HG02938 (cell line): Measurements from ENCODE around the gene MTRFR.
"Not testable (repeated sequence)": the region's sequence is repeated elsewhere in the genome, so short reads cannot be mapped to it uniquely, and the experiment has no call there.

ENCODE experiments used
- ATAC-seq: cut with Tn5 transposase; IDR thresholded peaks from one replicate; pipeline ENCODE4 v1.9.1; 2021; ENCODE audit warnings: mild to moderate bottlenecking, moderate library complexity; ENCODE audit not compliant: unreplicated experiment

MTRFR gene

GRCh38 chr12:123248996-123249741 lies 15.9 kb downstream of the MTRFR start:
- not testable (repeated sequence) for ATAC-seq

DNA sequence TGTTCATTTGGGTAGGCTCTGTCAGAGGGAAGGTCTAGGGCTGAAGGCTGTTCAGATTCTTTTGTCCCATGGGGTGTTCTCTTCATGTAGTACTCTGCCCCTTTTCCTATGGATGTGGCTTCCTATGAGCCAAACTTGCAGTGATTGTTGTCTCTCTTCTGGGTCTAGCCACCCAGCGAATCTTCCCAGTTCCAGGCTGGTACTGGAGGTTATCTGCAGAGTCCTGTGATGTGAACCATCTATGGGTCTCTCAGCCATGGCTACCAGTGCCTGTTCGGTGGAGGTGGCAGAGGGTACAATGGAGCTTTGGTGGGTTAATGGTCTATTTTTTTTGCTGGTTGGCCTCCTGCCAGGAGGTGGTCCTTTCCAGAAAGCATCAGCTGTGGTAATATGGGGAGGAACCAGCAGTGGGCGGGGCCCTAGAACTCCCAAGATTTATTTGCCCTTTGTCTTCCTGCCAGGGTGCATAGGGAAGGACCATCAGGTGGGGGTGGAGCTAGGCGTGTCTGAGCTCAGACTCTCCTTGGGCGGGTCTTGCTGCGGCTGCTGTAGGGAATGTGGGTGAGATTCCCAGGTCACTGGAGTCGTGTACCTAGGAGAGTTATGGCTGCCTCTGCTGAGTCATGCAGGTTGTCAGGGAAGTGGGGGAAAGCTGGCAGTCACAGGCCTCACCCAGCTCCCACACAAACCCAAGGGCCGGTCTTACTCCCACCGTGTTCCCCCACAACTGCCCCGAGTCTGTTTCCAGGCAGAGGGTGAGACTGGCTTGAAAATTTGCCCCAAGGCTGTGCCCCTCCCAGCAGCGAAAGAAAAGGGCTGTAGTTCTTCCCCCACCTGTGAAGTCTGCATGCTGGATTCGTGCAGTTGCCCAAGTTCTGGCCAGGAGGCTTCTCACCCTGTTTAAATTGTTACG lies 17.5 kb downstream of the MTRFR start:
- no peak for ATAC-seq

DNA sequence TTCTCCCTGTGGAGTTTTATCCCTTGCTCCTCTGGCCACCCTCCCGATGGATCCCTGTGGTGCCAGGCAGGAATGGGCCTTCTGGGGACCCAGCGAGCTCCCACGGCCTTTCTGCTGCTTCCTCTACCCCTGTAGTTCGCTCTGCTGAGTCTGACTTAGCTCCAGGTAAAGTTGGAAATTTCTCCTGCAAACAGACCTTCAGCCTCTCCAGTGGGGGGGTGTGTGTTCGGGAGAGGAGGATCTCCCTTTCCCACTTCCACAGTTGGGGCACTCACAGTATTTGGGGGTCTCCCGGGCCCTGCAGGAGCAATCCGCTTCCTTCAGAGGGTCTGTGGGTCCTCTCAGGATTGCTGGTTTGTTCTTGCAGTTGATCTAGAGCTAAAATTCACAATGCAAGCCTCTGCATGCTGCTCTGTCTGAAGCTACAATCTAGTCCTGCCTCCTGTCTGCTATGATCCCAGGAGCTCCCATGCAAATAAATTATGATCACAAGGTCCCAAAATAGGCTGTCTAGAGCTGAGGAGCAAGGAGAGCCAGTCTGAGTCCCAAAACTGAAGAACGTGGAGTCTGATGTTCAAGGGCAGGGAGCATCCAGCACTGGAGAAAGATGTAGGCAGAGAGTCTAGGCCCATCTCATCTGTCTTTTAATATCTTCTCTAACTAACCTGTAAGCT lies 18.3 kb downstream of the MTRFR start:
- ATAC-seq = no peak

DNA sequence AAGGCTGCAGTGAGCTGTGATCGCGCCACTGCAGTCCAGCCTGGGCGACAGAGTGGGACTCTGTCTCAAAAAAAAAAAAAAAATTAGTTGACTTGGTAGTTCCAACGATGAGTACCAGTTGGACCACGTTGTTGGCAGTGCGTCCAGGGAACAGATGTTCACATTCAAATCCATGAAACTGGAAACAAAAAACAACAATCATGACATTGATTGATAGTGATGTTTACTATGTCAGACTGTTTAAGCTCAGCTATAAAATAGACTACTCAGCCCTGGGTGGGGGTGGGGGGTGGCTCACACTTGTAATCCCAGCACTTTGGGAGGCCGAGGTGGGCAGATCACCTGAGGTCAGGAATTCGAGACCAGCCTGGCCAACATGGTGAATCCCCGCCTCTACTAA lies 19.1 kb downstream of the MTRFR start:
- ATAC-seq = not testable (repeated sequence)

DNA sequence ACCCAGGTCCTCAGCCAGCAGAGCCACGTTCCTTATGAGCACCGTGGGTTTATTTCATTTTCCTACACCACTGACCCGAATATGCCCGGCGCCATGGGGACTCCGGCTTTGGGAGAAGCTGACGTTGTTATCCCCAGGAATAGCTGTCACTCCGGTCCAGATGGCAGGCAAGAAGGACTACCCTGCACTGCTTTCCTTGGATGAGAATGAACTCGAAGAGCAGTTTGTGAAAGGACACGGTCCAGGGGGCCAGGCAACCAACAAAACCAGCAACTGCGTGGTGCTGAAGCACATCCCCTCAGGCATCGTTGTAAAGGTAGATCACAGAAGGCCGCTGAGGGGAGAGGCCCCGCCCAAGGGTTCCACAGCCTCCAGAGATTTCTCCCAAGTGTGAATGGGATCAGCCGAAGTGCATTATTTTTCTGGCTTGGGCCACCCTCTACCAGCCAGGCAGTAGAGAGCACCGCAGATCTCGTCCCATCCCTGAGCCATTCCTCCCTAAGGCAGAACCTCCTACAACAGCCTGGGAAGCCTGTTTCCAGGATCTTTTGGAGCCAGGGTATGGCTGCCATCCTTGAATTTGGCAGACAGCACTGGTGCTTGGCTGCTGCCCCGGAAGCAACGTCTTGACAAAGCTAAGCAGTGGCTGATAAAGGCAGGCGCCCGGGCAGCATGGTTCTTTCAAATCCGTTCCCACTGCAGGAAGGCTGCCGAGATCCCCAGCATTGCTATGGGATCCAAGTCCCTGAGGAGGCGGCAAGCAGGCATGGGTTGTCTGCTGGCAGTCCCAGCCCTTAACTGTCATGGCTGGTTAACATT lies 20.6 kb downstream of the MTRFR start:
- no peak for ATAC-seq

DNA sequence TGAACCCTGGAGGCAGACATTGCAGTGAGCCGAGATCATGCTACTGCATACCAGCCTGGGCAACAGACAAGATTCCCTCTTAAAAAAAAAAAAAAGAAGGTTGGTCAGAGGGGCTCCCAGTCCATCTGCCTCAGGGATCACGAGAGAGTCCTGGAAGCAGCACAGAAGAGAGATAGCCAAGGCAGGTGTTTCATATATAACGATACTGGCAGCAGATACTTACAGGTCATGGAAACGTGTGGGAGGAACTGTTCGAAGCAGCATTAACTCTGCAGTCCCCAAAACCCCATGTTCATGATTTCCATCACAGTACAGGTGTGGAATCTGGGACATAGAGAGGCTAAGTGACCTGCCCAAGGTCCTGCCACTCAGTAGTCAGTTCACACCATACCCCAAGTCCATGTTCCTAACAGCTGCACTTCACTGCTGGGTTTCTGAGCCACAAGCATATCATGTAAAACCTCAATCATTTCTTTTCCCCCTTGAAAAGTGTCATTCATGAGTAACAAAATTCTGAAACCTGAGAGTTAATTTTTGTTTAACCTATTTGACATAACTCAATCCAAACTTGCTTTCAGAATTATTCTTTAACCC lies 21.7 kb downstream of the MTRFR start:
- no peak for ATAC-seq

- ATAC-seq = no peak
Observed at GRCh38 chr12:123258593-123258992, 25.4 kb downstream of the MTRFR start.

- no peak for ATAC-seq
Observed at GRCh38 chr12:123260081-123260480, 26.8 kb downstream of the MTRFR start.

DNA sequence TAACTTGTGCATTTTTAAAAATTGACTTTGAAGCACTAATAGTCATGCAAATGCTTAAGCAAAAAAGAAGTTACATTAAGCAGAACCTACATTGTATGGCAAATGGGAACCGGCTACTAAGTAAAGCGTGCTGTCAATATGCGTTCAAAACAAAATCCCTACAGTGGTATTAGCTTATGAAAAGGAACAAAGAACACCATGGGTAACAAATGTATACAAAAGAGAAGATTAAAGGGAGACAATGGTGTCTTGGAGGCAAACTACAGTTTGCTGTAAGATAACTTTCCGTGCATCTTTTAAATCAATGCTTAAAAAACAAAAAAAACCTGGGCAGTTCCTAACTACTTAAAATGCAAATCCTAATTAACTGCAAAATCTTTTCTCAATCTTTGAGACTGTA lies 28.0 kb downstream of the MTRFR start:
- no peak for ATAC-seq

- no peak for ATAC-seq
Observed at GRCh38 chr12:123263196-123263817, 30.1 kb downstream of the MTRFR start.

- no peak for ATAC-seq
Observed at GRCh38 chr12:123264642-123265041, 31.4 kb downstream of the MTRFR start.

DNA sequence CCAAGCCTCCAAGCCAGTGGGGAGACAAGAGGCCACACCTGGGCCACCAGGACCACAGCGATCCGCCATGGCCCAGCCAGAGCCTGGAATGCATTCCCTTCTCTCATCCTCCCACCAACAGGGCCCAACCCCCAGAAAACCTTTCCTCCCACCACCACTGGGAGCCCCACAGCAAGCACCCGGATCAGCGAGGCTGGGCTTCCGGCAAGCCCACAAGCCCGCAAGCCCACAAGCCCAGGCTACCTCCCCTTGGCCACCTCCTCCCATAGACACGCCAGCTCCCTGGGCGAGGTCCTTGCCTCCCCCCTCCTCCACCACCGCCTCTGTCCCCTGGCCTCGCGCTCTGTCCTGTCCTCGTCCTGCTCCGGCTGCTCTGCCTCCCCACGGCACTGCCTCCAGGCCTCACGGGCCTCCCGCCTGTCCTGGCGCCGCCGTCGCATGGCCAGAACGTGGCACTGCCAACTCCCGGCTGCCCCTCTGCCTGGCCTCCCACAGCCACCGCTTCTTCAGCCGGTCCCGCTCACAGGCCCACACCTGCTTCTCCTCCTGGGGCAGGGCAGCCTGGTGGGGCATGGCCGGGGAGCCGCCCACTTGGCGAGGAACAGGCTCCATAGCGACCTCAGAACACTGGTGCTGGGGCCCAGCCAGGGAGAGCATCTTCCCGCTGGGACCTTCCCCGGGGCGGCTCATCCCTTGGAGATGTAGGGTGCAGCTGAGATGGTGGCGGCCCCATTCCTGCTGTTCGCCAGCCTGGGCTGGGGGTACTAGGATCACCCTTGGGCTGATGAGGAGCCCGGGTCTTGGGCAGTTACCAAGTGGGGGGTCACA lies 32.8 kb downstream of the MTRFR start:
- ATAC-seq = no peak

GRCh38 chr12:123266679-123267277 lies 33.5 kb downstream of the MTRFR start:
- no peak for ATAC-seq

DNA sequence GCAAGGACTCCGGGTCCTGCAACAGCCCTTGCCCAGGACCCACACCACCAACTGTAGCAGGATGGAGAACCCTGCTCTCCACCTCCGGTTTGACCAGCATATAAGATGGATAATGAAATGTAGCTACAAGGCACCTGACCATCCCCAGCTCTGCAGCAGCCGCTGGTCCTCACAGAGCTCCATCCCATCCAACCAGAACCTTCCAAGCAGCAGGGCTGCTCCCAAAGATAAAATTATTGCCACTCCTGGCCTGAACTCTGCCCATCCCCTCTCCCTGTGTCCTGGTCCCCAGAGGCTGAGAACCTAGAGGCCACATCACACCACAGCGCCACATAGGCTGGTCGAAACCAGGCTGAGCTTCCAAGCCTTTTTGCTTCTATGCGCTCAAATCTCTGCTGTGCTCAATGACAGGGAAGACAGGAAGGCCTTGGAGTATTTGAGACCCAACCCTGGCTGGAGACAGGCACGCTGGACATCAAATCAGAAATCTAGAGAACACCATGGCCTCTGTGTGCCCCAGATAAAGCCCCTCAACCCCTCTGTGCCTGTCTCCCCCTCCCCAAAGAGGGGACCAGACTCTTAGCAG lies 34.2 kb downstream of the MTRFR start:
- no peak for ATAC-seq

DNA sequence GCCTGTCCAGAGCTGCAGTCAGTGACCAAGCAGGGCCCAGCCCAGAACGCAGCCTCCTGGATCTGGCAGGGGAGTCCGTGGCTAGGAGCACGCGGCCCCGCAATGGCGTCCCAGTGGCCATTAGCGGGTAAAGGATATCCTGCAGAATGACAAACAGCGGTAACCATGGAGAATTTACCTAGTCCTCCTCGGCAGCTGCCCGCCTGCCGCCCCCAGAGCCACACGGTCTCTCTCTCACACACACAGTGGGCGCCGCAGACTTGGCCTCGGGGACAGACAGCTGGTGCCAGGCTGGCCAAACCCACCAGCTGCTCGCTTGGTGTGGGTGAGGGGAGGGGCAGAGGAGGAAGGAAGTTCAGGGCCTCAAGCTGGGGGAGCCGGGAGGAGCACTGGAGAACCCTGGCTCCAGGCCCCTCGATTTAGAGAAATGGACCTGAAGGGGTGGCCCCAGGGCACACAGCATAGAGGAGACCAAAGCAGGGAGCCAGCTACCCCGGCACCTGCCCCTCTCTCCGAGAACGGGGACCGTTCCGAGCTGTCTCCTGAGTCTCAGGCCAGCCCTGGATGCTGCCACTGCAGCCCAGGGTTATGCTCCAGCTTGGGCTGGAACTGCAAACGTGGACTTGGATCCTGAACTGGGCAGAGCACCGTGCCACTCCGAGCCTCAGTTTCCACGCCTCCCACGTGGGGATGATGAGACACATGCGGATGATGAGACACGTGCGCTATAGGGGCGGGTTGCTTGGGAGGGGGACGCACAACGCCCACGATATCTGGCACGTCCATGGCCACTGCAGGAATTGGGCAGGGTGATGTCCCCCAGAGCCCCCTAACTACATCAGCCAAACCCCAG lies 35.0 kb downstream of the MTRFR start:
- ATAC-seq = no peak

DNA sequence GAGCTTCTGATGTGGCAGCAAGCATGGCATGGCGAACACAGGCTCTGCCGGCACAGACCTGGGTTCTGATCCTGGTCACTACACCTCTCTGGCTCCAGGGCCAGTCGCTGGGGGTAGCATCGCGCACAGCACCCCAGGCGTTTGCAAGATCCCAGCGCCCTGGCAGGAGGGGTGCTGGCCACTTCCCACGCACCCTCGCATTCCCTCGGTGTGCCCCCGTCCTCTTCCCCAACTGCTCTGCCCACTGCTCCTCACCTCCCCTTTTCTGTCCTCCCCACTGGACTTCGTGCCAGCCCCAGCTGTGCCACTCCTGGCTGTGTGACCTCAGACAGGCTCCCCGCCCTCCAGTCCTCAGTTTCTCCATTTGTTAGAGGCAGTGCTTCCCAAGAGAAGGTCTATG lies 35.6 kb downstream of the MTRFR start:
- ATAC-seq = no peak

DNA sequence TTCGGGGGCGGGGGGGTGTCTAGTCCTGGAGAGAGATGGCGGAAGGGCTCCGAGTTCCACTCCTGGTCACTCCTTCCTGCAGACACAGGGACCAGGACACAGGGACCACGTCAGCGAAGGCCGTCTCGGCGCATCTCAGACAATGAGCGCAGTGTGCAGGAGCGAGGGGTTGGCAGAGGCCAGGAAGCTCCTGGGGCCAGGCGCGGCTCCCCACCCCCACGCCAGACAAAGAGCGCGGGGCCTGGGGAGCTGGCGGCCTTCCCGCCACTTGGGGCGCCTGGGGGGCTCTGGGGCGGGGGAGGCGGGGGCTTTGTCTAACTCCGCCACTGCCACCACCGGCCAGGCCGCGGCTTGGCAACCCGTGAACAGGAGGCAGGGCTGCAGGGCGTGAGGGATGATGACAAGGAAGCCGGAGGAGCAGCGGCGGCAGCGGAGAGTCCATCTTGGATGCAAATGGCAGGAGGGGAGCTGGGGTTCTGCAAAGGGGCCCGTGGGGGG lies 36.2 kb downstream of the MTRFR start:
- ATAC-seq = no peak
